WERI-Rb-1 (cell line): ENCODE data around the gene TMEM175.
"Not testable (repeated sequence)": the region's sequence is repeated elsewhere in the genome, so short reads cannot be mapped to it uniquely, and the experiment has no call there.

Experiments
- DNase-seq: peaks from one replicate; pipeline ENCODE4 v3.0.0-alpha.2; 2020
- H3K27ac ChIP-seq: fragments of 250-450 bp; sonication (Bioruptor Pico); 2 replicates; pipeline ENCODE4 v1.5.1; 2020; ENCODE audit warnings: mild to moderate bottlenecking, moderate library complexity
- H3K27me3 ChIP-seq: fragments of 250-450 bp; sonication (Bioruptor Pico); 2 replicates; pipeline ENCODE4 v1.5.1; 2021; ENCODE audit warnings: mild to moderate bottlenecking, low read depth, moderate library complexity; ENCODE audit not compliant: insufficient read depth, severe bottlenecking
- H3K36me3 ChIP-seq: fragments of 250-450 bp; sonication (Bioruptor Pico); 2 replicates; pipeline ENCODE4 v1.5.1; 2020; ENCODE audit warnings: mild to moderate bottlenecking, moderate library complexity
- H3K4me3 ChIP-seq: 2 replicates; pipeline ENCODE4 v1.5.1; 2011; ENCODE audit warnings: low read depth, mild to moderate bottlenecking, control low read depth, low read length
- H3K9me3 ChIP-seq: fragments of 250-450 bp; sonication (Bioruptor Pico); 2 replicates; pipeline ENCODE4 v1.5.1; 2021; ENCODE audit warnings: mild to moderate bottlenecking, moderate library complexity; ENCODE audit not compliant: severe bottlenecking
- CTCF ChIP-seq: IDR thresholded peaks from 2 replicates; pipeline ENCODE4 v1.5.1; 2011; ENCODE audit warnings: low read depth, mild to moderate bottlenecking, control low read depth, inconsistent platforms, low read length

Gene TMEM175

DNA sequence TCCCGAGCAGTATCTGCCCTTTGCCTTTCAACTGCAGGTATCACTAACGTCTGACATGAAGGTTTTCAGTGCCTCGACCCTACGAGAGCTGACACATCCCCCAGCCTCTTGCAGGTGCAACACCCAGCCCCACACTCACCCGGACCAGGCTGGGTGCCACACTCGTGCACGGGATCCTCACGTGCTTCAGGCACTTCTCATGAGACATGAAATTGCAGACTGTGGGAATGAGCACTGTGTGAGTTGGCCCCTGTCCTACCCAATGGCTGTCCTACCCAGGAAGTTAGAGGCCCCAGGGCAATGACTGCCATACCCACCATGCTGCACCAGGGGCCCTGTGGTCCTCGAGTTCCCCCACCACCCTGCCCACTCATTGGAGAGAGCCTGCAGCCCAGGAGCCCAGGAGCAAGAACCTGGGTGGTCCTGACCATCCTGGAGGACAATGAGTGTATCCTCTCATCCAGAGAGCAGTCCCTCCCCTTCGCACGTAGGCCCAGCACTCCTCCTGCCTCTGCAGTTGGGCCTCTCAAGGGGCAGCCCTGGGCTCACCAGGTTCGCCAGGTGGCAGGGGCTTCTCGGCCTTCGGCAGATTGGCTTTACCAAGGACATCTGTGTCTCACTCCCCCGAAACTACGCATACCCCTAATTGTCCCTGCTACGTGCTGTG, 38.7 kb downstream of the TMEM175 start:
- H3K27ac ChIP-seq: no peak overlapping the region

DNA sequence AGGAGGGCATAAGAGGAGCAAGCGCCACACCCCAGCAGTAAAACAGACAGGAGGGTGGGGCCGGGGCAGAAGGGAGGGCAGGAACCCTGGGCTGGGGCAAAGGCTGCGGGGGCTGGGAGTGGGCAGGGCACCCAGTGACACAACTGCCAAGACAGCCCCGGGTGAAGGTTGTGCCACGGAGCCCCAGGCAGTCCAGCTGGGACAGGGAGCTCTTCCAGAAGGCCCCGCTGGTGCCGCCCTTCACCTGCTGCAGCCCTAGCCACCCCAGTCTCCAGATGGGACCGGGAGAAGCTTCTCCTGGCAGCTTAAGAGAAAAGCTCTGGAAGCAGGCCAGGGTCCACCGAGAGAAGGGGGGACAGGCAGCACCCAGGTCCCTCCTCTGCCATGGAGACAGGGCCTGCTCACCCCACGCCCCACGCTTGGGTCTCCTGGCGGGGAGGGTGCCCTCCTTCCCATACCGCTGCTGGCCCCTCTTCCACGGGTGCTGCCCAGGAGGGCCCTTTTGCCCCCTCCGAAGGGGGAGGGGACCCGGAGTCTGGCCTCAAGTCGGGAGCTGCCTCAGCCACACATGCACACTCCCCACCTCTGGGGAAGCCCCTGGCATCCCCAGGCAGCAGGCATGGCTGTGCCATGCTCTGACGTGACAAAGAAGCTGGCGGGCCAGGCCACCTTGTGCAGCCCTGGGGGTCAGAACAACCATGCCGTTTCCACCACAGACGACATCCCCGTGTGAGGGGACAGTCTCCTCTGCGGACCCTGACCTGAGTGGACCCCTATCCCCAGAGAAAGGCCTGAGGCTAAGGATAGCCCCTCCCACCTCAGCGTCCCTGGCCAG, 39.6 kb downstream of the TMEM175 start:
- Histone ChIP-seq H3K36me3 (no peaks in the 10 kb centered on the region), H3K27ac (no peak overlapping the region), H3K27me3 (no peaks in the 10 kb centered on the region), H3K4me3 (peak overlapping the region; percentile 65), H3K9me3 (peaks cover 13% of the 10 kb centered on the region)
- no peak for TF ChIP-seq CTCF
- DNase-seq: peak; percentile 52

More for the DNA sequence above, 38.7 kb downstream of the TMEM175 start:
- no peak for DNase-seq
- Histone ChIP-seq H3K36me3 (no peaks in the 10 kb centered on the region; the same call in 1 of the 2 replicates), H3K27me3 (no peaks in the 10 kb centered on the region), H3K4me3 (no peak overlapping the region), H3K9me3 (peaks cover 13% of the 10 kb centered on the region)
- no peak for TF ChIP-seq CTCF

DNA sequence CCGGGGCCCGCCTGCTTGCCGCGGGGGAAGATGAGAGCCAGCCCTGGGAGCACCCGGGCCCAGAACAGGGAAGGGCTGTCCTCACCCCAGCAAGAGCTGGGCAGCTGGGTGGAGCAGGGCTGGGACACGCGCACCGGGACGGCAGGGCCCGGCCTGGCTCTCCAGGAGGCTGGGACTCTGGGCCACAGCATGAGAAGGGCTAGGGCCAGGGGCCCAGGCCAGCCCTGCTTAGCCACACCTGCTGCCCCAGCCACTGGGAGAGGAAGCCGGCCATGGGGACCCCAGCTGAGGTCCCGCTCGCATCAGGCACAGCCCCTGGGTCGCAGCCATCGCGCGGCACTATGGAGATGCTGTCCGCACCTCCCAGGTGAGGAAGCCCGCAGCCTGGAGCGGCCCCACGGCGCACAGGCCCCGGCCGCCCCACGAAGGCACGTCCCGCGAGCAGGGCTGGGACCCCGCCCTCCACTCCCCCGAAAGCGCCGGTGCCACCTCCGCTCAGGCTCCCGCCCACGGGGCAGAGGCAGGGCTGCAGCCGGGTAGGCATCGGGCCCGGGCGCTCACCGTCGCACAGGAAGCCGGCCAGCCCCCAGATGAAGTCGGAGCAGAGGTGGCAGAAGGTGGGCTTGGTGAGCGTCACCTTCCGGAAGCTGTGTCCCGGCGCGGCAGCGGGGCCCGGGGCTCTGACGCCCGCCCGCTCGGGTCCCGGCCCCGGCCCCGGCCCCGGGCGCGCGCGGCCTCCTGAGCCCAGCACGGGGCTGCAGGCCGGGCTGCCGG, 40.6 kb downstream of the TMEM175 start:
- Histone ChIP-seq H3K27ac (no peak overlapping the region), H3K27me3 (no peaks in the 10 kb centered on the region), H3K36me3 (no peaks in the 10 kb centered on the region), H3K9me3 (peaks cover 13% of the 10 kb centered on the region), H3K4me3 (peak overlapping the region; percentile 65)
- no peak for TF ChIP-seq CTCF
- no peak for DNase-seq

DNA sequence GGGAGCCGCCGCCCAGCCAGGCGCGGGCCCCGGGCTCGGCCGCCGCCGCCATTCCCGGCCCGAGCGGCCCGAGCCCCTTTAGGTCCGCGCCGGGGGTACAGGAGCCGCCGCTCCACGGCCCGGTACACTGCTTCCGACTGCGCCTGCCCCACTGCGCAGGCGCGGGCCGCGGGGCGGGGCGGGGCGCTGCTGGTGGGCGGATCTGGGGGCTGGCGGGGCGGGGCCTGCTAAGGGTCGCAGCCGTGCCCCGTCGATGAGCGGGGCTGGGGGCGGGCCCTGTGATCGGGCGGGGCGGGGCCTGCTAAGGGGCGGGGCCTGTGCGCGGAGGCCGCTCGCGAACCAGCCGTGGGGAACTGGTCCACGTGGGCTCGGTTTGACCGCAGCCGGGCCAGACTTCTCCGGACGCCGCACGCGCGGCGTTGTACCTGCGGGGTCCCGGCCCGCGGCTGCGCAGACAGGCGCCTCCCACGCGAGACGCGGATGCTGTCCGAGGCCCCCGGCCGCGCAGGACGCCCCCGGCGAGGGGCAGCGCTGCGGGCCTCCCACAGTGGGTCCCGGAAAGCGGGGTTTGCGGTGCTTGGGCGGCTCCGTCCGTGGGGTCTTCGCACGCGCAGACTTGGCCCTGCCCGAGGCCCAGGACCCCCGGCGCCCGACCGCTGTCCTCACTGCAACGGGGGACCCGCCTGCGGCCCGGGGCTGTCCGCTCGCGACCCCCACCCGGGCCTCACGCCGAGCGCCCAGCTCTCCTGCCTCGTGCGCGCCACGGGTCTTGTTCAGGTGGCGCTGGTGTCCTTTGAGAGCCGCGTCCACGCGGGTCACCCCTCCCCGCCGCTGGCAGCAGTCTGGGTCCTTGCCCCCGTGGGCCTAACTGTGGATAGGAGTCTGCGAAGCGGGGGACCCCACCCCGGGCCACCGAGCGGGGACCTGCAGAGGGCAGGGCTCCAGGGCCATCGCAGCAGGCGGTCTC, 41.5 kb downstream of the TMEM175 start, which contains the start of gene DGKQ:
DGKQ (minus strand) TSS at position 139 of the 967 bp plus-strand sequence; CDS start at position 52, 87 bp downstream.
- peak; percentile 70 for DNase-seq
- TF ChIP-seq CTCF: no peak
- H3K4me3 ChIP-seq: peak within 1 kb of the TSS; percentile 65

DNA sequence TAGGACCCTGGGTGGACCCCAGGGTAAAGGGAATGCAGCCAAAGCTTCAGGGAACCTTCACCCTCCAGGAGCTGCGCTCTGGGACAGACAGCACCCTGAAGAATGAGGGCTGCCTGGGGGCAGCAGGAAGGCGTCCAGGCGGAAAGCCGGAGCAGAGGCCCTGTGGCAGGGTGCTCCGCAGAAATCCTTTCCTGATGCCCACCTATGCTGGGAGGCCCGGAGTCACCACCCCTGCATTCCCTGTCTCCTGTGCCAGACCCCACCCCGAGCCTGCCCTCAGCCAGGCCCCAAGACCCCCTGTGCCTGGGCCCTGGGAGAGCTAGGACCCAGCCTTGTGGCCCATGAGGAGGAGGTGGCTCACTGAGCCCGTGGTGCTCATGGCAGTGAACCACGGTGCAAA, 42.4 kb downstream of the TMEM175 start:
- no peak for TF ChIP-seq CTCF
- no peaks in the 10 kb centered on the region for H3K27me3 ChIP-seq
- no peak overlapping the region for H3K27ac ChIP-seq
- no peak for DNase-seq
- H3K36me3 ChIP-seq: no peaks in the 10 kb centered on the region
- peaks cover 13% of the 10 kb centered on the region for H3K9me3 ChIP-seq
- no peak overlapping the region for H3K4me3 ChIP-seq

More for the DNA sequence above, 41.5 kb downstream of the TMEM175 start, which contains the start of gene DGKQ:
- H3K36me3 ChIP-seq: no peaks in the 10 kb centered on the region
- H3K27ac ChIP-seq: no peak within 1 kb of the TSS
- H3K9me3 ChIP-seq: peaks cover 13% of the 10 kb centered on the region
- H3K27me3 ChIP-seq: no peaks in the 10 kb centered on the region

GRCh38 chr4:976016-976415, 43.8 kb downstream of the TMEM175 start:
- not testable (repeated sequence) for H3K27ac ChIP-seq, H3K27me3 ChIP-seq, H3K36me3 ChIP-seq, DNase-seq, H3K4me3 ChIP-seq
- H3K9me3 ChIP-seq: peaks cover 13% of the 10 kb centered on the region
